Left ventricle myocardium inferior (tissue), 1 donor: ENCODE results near the gene CHD3. TPM values are rescaled to one million over a fixed set of nuclear protein-coding genes. Genes with fewer than 3 reads are reported as not detected.

Experiments used
- DNase-seq: peaks from one replicate; pipeline ENCODE4 v3.0.0-alpha.2; 2020
- H3K27ac ChIP-seq: fragments of 200-600 bp; replicated peaks from 2 replicates; pipeline ENCODE4 v1.8.0; 2021
- H3K27me3 ChIP-seq: fragments of 200-600 bp; 2 replicates; pipeline ENCODE4 v1.8.0; 2021; ENCODE audit warnings: low read depth
- H3K36me3 ChIP-seq: fragments of 200-600 bp; 2 replicates; pipeline ENCODE4 v1.8.0; 2021
- H3K4me1 ChIP-seq: fragments of 200-600 bp; 2 replicates; pipeline ENCODE4 v1.8.0; 2021
- H3K4me3 ChIP-seq: fragments of 200-600 bp; 2 replicates; pipeline ENCODE4 v1.8.0; 2021; ENCODE audit warnings: mild to moderate bottlenecking, moderate library complexity
- H3K9me3 ChIP-seq: fragments of 200-600 bp; replicated peaks from 2 replicates; pipeline ENCODE4 v1.8.0; 2021
- intact Hi-C: fragments of 100-400 bp; cut with micrococcal nuclease; formaldehyde crosslinking; loops from one replicate; pipeline ENCODE4 v1.11.0; 2022
- total RNA-seq: library from RNA; stranded (reverse); fragmentation: NEBNext Ultra II Directional; extraction: Animal tissue kit (Norgen Biotek cat#: 25700); gene quantifications from one replicate; pipeline ENCODE4 v1.2.1, GENCODE V29; 2021
- TF ChIP-seq, protein P1 (sequence below): fragments of 200-600 bp; IDR thresholded peaks from 2 replicates; pipeline ENCODE4 v1.8.0; 2021; ENCODE audit warnings: antibody characterized with exemption, mild to moderate bottlenecking, borderline replicate concordance
- donor health status: DM: no; HTN: yes; CAD: no; lungs with severe emphysema.

CHD3 gene
- total RNA-seq, 1 donor from 2014 or later: 15.6 TPM

DNA sequence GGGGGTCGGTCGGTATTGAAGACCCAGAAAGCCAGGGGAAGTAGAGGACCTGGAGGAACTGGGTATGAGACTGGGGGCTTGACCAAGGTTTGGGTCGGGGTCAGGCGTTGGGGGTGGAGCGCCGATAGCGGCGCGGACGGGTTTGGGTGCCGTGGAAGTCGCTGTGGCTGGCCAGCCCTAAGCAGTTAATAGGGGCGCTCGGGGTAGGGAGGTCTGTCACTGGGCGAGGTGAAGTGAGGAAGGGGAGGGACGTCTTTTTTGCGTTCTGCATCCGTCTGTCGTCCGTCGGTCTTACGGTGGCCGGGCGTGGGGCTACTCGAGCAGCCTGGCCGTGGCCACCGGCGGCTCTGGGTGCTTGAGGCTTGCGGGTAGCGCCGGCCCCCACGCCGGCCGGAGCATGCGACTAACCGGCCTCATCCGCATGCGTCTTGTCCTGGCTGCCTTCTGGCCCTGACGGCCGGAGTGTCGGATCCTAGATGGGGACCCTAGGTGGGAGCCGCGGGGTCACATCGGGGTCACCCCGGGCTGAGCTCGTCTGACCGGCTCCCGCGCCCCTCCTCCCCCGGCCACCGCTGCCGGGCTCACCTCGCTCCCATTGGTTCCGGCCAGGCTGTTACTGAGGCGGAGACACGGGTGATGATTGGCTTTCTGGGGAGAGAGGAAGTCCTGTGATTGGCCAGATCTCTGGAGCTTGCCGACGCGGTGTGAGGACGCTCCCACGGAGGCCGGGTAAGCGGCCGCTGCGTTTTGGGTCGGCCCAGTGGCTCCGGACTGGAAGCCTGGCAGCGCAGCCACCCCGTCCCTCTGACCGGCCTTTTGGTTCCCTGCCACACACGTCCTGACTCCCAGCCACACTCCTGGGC, 44.1 kb upstream of the CHD3 start:
- Histone ChIP-seq H3K27ac (peak overlapping the region; percentile 96), H3K4me3 (peak overlapping the region; percentile 80), H3K36me3 (peaks cover 37% of the 10 kb centered on the region), H3K27me3 (no peaks in the 10 kb centered on the region), H3K4me1 (peaks cover 66% of the 10 kb centered on the region), H3K9me3 (no peaks in the 10 kb centered on the region)
- intact Hi-C loops: no loop called here
- DNase-seq: peak; percentile 88
- TF ChIP-seq, protein P1, sequence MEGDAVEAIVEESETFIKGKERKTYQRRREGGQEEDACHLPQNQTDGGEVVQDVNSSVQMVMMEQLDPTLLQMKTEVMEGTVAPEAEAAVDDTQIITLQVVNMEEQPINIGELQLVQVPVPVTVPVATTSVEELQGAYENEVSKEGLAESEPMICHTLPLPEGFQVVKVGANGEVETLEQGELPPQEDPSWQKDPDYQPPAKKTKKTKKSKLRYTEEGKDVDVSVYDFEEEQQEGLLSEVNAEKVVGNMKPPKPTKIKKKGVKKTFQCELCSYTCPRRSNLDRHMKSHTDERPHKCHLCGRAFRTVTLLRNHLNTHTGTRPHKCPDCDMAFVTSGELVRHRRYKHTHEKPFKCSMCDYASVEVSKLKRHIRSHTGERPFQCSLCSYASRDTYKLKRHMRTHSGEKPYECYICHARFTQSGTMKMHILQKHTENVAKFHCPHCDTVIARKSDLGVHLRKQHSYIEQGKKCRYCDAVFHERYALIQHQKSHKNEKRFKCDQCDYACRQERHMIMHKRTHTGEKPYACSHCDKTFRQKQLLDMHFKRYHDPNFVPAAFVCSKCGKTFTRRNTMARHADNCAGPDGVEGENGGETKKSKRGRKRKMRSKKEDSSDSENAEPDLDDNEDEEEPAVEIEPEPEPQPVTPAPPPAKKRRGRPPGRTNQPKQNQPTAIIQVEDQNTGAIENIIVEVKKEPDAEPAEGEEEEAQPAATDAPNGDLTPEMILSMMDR: no peak

DNA sequence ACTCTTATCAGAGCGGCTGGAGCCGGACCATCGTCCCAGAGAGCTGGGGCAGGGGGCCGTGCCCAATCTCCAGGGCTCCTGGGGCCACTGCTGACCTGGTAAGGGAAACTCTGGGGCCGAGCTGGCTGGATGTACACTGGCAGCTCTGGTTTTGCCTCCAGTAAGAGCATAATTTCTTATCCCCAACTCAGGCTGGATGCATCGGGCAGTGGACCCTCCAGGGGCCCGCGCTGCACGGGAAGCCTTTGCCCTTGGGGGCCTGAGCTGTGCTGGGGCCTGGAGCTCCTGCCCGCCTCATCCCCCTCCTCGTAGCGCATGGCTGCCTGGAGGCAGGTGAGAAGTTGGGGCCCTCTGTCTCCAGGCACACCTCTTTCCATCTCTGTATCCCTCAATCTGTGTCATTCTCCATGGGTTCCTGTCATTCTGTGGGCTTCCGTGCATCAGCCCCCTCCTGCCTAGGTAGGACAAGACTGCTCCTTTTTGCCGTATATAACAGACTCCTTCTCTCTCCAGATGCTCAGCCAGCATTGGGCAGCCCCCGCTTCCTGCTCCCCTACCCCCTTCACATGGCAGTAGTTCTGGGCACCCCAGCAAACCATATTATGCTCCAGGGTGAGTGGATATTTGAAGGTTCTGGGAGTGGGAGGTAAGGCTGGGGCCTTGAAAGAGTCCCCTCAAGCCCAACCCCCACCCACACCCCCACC, 43.1 kb upstream of the CHD3 start:
- Histone ChIP-seq H3K9me3 (no peaks in the 10 kb centered on the region), H3K4me1 (peaks cover 56% of the 10 kb centered on the region), H3K4me3 (peak overlapping the region; percentile 80), H3K27me3 (no peaks in the 10 kb centered on the region), H3K27ac (peak overlapping the region; percentile 96), H3K36me3 (peaks cover 47% of the 10 kb centered on the region)
- TF ChIP-seq, protein P1: no peak
- intact Hi-C loops: no loop called here
- DNase-seq: no peak

DNA sequence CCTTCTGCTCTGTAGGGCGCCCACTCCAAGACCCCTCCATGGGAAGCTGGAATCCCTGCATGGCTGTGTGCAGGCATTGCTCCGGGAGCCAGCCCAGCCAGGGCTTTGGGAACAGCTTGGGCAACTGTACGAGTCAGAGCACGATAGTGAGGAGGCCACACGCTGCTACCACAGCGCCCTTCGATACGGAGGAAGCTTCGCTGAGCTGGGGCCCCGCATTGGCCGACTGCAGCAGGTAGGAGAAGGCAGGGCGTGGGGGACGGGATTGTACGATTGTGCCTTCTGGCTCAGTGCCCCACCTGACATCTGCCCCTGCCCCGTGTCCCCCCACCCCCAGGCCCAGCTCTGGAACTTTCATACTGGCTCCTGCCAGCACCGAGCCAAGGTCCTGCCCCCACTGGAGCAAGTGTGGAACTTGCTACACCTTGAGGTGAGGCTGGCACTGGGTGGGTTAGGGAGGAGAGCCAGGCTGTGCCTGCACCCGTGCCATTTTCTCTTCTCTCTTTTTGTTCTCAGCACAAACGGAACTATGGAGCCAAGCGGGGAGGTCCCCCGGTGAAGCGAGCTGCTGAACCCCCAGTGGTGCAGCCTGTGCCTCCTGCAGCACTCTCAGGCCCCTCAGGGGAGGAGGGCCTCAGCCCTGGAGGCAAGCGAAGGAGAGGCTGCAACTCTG, 42.4 kb upstream of the CHD3 start:
- Histone ChIP-seq H3K27ac (no peak overlapping the region), H3K9me3 (no peaks in the 10 kb centered on the region), H3K4me3 (no peak overlapping the region), H3K27me3 (no peaks in the 10 kb centered on the region), H3K36me3 (peaks cover 54% of the 10 kb centered on the region), H3K4me1 (peaks cover 51% of the 10 kb centered on the region)
- TF ChIP-seq, protein P1: no peak
- DNase-seq: no peak
- intact Hi-C loops: no loop called here

DNA sequence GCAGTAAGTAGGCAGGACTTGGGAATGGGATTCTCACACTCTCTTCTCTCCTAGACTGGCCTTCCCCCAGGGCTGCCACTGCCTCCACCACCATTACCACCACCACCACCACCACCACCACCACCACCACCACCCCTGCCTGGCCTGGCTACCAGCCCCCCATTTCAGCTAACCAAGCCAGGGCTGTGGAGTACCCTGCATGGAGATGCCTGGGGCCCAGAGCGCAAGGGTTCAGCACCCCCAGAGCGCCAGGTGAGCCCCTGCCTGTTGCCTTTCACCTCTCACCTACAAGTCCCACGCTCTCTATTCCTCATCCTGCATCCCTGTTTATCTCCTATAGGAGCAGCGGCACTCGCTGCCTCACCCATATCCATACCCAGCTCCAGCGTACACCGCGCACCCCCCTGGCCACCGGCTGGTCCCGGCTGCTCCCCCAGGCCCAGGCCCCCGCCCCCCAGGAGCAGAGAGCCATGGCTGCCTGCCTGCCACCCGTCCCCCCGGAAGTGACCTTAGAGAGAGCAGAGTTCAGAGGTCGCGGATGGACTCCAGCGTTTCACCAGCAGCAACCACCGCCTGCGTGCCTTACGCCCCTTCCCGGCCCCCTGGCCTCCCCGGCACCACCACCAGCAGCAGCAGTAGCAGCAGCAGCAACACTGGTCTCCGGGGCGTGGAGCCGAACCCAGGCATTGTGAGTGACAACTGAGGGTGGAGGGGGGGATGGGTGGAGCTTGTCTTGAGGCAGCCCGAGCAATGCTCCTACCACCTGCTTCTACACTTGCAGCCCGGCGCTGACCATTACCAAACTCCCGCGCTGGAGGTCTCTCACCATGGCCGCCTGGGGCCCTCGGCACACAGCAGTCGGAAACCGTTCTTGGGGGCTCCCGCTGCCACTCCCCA, 41.6 kb upstream of the CHD3 start:
- Histone ChIP-seq H3K27ac (no peak overlapping the region), H3K4me3 (no peak overlapping the region), H3K36me3 (peaks cover 58% of the 10 kb centered on the region), H3K9me3 (no peaks in the 10 kb centered on the region), H3K27me3 (no peaks in the 10 kb centered on the region), H3K4me1 (peaks cover 50% of the 10 kb centered on the region)
- no peak for DNase-seq
- intact Hi-C loops: no loop called here
- TF ChIP-seq, protein P1: no peak
